Neural cell (in vitro differentiated cells): Measurements from ENCODE around the gene IL11.

Experiments
- CTCF ChIP-seq: fragments of 450-650 bp; IDR thresholded peaks from 2 replicates; pipeline ENCODE4 v1.5.1; 2014; ENCODE audit warnings: antibody characterized with exemption, mild to moderate bottlenecking, moderate library complexity; ENCODE audit not compliant: poor library complexity, severe bottlenecking
- MXI1 ChIP-seq: fragments of 450-650 bp; conservative IDR thresholded peaks from 2 replicates; pipeline ENCODE4 v1.6.1; 2014; ENCODE audit warnings: antibody characterized with exemption, mild to moderate bottlenecking; ENCODE audit not compliant: poor library complexity, severe bottlenecking
- REST ChIP-seq: IDR thresholded peaks from 2 replicates; pipeline ENCODE4 v1.6.1; 2012; ENCODE audit warnings: borderline replicate concordance
- SMC3 ChIP-seq: fragments of 450-650 bp; conservative IDR thresholded peaks from 2 replicates; pipeline ENCODE4 v1.6.1; 2014; ENCODE audit warnings: antibody characterized with exemption, mild to moderate bottlenecking, moderate library complexity; ENCODE audit not compliant: poor library complexity

GRCh38 chr19:55322204-55322885 lies 47.9 kb downstream of the IL11 start:
- no peak for TF ChIP-seq CTCF
- no peak for TF ChIP-seq SMC3
- no peak for TF ChIP-seq MXI1
- TF ChIP-seq REST: no peak
